ENCODE results near the gene HOXA10.

HOXA10 gene

GRCh38 chr7:27192546-27193334, 18.6 kb upstream of the HOXA10 start:
- TF ChIP-seq, protein P1, sequence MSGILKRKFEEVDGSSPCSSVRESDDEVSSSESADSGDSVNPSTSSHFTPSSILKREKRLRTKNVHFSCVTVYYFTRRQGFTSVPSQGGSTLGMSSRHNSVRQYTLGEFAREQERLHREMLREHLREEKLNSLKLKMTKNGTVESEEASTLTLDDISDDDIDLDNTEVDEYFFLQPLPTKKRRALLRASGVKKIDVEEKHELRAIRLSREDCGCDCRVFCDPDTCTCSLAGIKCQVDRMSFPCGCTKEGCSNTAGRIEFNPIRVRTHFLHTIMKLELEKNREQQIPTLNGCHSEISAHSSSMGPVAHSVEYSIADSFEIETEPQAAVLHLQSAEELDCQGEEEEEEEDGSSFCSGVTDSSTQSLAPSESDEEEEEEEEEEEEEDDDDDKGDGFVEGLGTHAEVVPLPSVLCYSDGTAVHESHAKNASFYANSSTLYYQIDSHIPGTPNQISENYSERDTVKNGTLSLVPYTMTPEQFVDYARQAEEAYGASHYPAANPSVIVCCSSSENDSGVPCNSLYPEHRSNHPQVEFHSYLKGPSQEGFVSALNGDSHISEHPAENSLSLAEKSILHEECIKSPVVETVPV (CRISPR knock-in tag; IDR thresholded peaks at IDR 0.05) = no peak
- TF ChIP-seq ZNF8 (CRISPR knock-in tag; IDR thresholded peaks at IDR 0.05) (no peak), OSR1 (CRISPR knock-in tag; IDR thresholded peaks at IDR 0.05) (no peak), RARB (CRISPR knock-in tag; IDR thresholded peaks at IDR 0.05) (no peak), ZC3H10 (CRISPR knock-in tag; IDR thresholded peaks at IDR 0.05) (no peak), CREB5 (CRISPR knock-in tag; IDR thresholded peaks at IDR 0.05; ENCODE audit: low read depth) (no peak), ZFP30 (CRISPR knock-in tag; IDR thresholded peaks at IDR 0.05) (no peak), BACH2 (CRISPR knock-in tag; IDR thresholded peaks at IDR 0.05; ENCODE audit: borderline replicate concordance) (no peak), ESRRG (CRISPR knock-in tag; IDR thresholded peaks at IDR 0.05) (no peak), ZNF70 (CRISPR knock-in tag; IDR thresholded peaks at IDR 0.05) (no peak), ISL1 (CRISPR knock-in tag; IDR thresholded peaks at IDR 0.05) (no peak), TOX (CRISPR knock-in tag; IDR thresholded peaks at IDR 0.05; ENCODE audit: borderline replicate concordance) (no peak)
- TF ChIP-seq, protein P2, sequence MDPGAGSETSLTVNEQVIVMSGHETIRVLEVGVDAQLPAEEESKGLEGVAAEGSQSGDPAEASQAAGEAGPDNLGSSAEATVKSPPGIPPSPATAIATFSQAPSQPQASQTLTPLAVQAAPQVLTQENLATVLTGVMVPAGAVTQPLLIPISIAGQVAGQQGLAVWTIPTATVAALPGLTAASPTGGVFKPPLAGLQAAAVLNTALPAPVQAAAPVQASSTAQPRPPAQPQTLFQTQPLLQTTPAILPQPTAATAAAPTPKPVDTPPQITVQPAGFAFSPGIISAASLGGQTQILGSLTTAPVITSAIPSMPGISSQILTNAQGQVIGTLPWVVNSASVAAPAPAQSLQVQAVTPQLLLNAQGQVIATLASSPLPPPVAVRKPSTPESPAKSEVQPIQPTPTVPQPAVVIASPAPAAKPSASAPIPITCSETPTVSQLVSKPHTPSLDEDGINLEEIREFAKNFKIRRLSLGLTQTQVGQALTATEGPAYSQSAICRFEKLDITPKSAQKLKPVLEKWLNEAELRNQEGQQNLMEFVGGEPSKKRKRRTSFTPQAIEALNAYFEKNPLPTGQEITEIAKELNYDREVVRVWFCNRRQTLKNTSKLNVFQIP (CRISPR knock-in tag; IDR thresholded peaks at IDR 0.05; ENCODE audit: borderline replicate concordance, low read depth) = no peak
- peak; percentile 25; the same call in 2 of the 3 replicates for ATAC-seq

DNA sequence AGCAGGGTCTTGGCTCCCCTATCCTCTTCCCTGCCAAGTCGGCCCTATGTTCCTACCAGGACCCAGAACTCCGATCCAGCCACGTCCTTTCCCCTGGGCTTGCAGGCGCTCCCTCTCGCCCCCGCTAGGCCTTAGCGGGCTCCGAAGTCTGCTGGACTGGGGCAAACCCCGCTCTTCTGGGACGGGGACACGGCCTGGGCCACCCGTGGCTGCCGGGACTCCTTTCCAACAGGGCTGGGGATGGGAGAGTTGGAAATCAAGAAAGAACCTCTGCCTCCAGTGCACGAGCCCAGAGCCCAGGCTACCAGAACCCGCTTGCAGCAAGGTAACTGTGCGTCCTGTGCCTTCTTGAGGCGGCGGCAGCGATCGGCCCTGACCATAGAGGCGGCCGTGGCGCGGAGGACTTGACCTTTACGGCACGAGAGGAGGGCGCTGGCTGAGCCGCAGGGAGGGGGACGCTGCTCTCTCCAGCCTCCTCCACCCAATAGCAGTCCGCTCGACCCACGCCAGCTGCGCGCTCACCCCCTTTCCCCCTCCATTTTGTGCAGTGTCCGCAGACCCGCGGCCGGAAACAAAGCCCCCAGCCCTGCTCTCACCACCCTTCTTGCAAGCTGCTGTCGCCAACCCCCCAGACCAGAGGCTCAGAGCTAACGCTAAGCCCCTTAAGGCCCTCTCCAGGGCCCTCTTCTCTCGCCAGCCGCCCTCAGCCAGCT, 17.9 kb upstream of the HOXA10 start:
- ATAC-seq = no peak; the same call in 2 of the 3 replicates
- TF ChIP-seq GLIS3 (CRISPR knock-in tag; IDR thresholded peaks at IDR 0.05) (no peak), ZNF70 (CRISPR knock-in tag; IDR thresholded peaks at IDR 0.05) (no peak), TCF4 (CRISPR knock-in tag; IDR thresholded peaks at IDR 0.05; ENCODE audit: borderline replicate concordance) (no peak)
- TF ChIP-seq, protein P1 (CRISPR knock-in tag; IDR thresholded peaks at IDR 0.05) = no peak

- no peak for ATAC-seq
- no peak for TF ChIP-seq OSR1 (CRISPR knock-in tag; IDR thresholded peaks at IDR 0.05)
- no peak for TF ChIP-seq ZNF8 (CRISPR knock-in tag; IDR thresholded peaks at IDR 0.05)
- no peak for TF ChIP-seq ZFP3 (CRISPR knock-in tag; IDR thresholded peaks at IDR 0.05)
- no peak for TF ChIP-seq PPARA (CRISPR knock-in tag; IDR thresholded peaks at IDR 0.05; ENCODE audit: borderline replicate concordance)
- no peak for TF ChIP-seq RARB (CRISPR knock-in tag; IDR thresholded peaks at IDR 0.05)
These were observed 17.1 kb upstream of the HOXA10 start for GRCh38 chr7:27191161-27191731.

DNA sequence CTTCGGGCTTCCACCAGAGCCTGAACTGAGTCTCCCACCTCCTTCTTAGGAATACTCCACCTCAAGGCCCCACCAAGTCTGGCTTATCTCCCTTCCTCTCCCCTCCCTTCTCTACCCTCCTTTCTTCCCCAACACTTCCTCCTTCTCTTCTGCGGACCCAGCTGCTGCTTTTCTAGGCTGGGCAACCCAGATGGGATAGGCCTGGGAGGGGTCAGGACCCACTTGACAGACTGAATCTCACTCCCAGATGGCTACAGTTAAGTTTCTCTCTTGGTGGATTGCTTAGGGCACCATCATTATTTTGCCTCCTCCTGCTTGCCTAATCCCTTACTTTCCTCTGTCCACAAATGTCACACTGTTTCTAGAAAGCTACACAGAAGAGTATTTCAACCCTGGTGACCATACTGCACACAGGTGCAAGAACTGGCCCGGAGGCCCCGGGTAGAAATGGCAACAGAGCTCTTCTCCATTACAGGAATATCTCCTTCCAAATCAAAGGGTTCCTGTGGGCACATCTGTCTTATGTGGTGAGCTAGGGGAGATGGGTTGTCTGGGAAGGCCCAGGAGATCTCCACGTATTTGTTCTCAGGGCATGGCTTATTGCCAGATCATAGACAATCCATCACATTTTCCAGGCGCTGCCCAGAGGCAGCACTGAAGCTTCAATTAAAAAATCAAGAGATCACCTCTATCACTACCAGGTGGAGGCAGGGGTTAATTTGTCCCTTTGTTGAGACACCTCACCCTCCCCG, 16.1 kb upstream of the HOXA10 start:
- no peak for ATAC-seq
- TF ChIP-seq, protein P1 (CRISPR knock-in tag; IDR thresholded peaks at IDR 0.05) = no peak
- TF ChIP-seq, protein P2 (CRISPR knock-in tag; IDR thresholded peaks at IDR 0.05; ENCODE audit: borderline replicate concordance, low read depth) = no peak
- TF ChIP-seq TOX (CRISPR knock-in tag; IDR thresholded peaks at IDR 0.05; ENCODE audit: borderline replicate concordance) (no peak), RARB (CRISPR knock-in tag; IDR thresholded peaks at IDR 0.05) (no peak), ISL1 (CRISPR knock-in tag; IDR thresholded peaks at IDR 0.05) (no peak), ESRRG (CRISPR knock-in tag; IDR thresholded peaks at IDR 0.05) (no peak), CREB5 (CRISPR knock-in tag; IDR thresholded peaks at IDR 0.05; ENCODE audit: low read depth) (no peak), GLIS3 (CRISPR knock-in tag; IDR thresholded peaks at IDR 0.05) (no peak), BACH2 (CRISPR knock-in tag; IDR thresholded peaks at IDR 0.05; ENCODE audit: borderline replicate concordance) (no peak), ZNF70 (CRISPR knock-in tag; IDR thresholded peaks at IDR 0.05) (no peak), PPARA (CRISPR knock-in tag; IDR thresholded peaks at IDR 0.05; ENCODE audit: borderline replicate concordance) (no peak), ZC3H10 (CRISPR knock-in tag; IDR thresholded peaks at IDR 0.05) (no peak), ARNTL (CRISPR knock-in tag; IDR thresholded peaks at IDR 0.05; ENCODE audit: borderline replicate concordance, low read depth) (no peak)
